CD8-positive, alpha-beta memory T cell (primary cell): ENCODE data around the gene DUSP28. TPM values are rescaled to one million over a fixed set of nuclear protein-coding genes. Genes with fewer than 3 reads are reported as not detected.
A peak's percentile ranks its signal among the peaks of the same experiment; 100 is the strongest.

Experiments used
- CTCF ChIA-PET: fragments of 350-600 bp; sonication (Branson Sonifier 250); formaldehyde crosslinking; loops from one replicate; lab custom pipeline; 2021; ENCODE audit warnings: antibody characterized with exemption; lab: Charles Lee
- POLR2A ChIA-PET: fragments of 350-600 bp; sonication (Branson Sonifier 250); formaldehyde crosslinking; loops from one replicate; lab custom pipeline; 2021; ENCODE audit warnings: antibody characterized with exemption; lab: Charles Lee
- DNase-seq, 5 donors: peaks; one replicate each; pipeline versions ENCODE4 v3.0.0 to v3.0.0-alpha.2; 2020 to 2022; ENCODE audit warnings: mixed read lengths in 1 of 5
- H3K27ac ChIP-seq: one replicate; pipeline ENCODE4 v1.7.0; 2013; ENCODE audit warnings: low read depth, mild to moderate bottlenecking, low read length, moderate library complexity
- H3K27me3 ChIP-seq: 2 replicates; pipeline ENCODE4 v1.7.0; 2013; ENCODE audit warnings: low read length, mild to moderate bottlenecking; ENCODE audit not compliant: insufficient read depth, poor library complexity, severe bottlenecking
- H3K36me3 ChIP-seq: 2 replicates; pipeline ENCODE4 v1.7.0; 2013; ENCODE audit warnings: mild to moderate bottlenecking, low read length, moderate library complexity; ENCODE audit not compliant: insufficient read depth
- H3K4me1 ChIP-seq: 2 replicates; pipeline ENCODE4 v1.7.0; 2013; ENCODE audit warnings: mild to moderate bottlenecking, low read length, moderate library complexity; ENCODE audit not compliant: insufficient read depth
- H3K4me3 ChIP-seq: 2 replicates; pipeline ENCODE4 v1.7.0; 2013; ENCODE audit warnings: mild to moderate bottlenecking, low read length
- H3K9me3 ChIP-seq: 2 replicates; pipeline ENCODE4 v1.7.0; 2013; ENCODE audit warnings: mild to moderate bottlenecking, low read length
- H3K27ac Mint-ChIP-seq, 8 donors: one replicate each; pipeline ENCODE4 v1.8.0; 2020 to 2021; ENCODE audit warnings: mixed read lengths in 8 of 8, mild to moderate bottlenecking in 6 of 8, inconsistent platforms in 3 of 8, moderate library complexity in 3 of 8
- H3K27me3 Mint-ChIP-seq, 2 donors: one replicate each; pipeline ENCODE4 v1.8.0; 2020 to 2021; ENCODE audit warnings: mixed read lengths in 2 of 2, mild to moderate bottlenecking in 1 of 2, moderate library complexity in 1 of 2
- H3K36me3 Mint-ChIP-seq, 3 donors: one replicate each; pipeline ENCODE4 v1.8.0; 2020 to 2021; ENCODE audit warnings: mixed read lengths in 3 of 3, inconsistent platforms in 1 of 3, mild to moderate bottlenecking in 1 of 3
- H3K4me1 Mint-ChIP-seq, 3 donors: one replicate each; pipeline ENCODE4 v1.8.0; 2020 to 2021; ENCODE audit warnings: mixed read lengths in 3 of 3, inconsistent platforms in 1 of 3, mild to moderate bottlenecking in 1 of 3
- H3K4me3 Mint-ChIP-seq, 7 donors: one replicate each; pipeline ENCODE4 v1.8.0; 2020 to 2021; ENCODE audit warnings: mixed read lengths in 7 of 7, mild to moderate bottlenecking in 6 of 7, moderate library complexity in 4 of 7, inconsistent platforms in 2 of 7
- H3K9me3 Mint-ChIP-seq, 5 donors: one replicate each; pipeline ENCODE4 v1.8.0; 2020 to 2022; ENCODE audit warnings: mixed read lengths in 5 of 5, mild to moderate bottlenecking in 3 of 5, moderate library complexity in 2 of 5, inconsistent platforms in 1 of 5
- polyA plus RNA-seq: library from polyadenylated mRNA; unstranded; fragments of 300-500 nt; fragmentation: Illumina TruSeq; gene quantifications from one replicate; pipeline ENCODE4 v1.2.3, GENCODE V29; 2021
- total RNA-seq, 2 experiments: library from RNA; stranded (reverse); gene quantifications; one replicate each; pipeline ENCODE4 v1.2.3, GENCODE V29; 2021

Gene DUSP28
- total and polyA plus RNA-seq, 3 experiments from 2014 or later = 7.0 to 22.0 (median 7.0) TPM

- H3K27ac ChIP-seq = no peak overlapping the region
- no peaks in the 10 kb centered on the region for H3K27me3 ChIP-seq
- peak in 1 of 5 donors; percentile 49 for DNase-seq
- Mint-ChIP-seq H3K4me3 (peak overlapping the region; percentile 35 to 83 (median 65)), H3K27ac (peak overlapping the region in 4 of 8 donors; percentile 51 to 88 (median 77)), H3K9me3 (no peaks in the 10 kb centered on the region), H3K4me1 (peaks cover 43 to 62% (median 49%) of the 10 kb centered on the region in 3 donors), H3K27me3 (no peaks in the 10 kb centered on the region), H3K36me3 (peaks cover 0 to 47% (median 0%) of the 10 kb centered on the region in 3 donors)
- no peaks in the 10 kb centered on the region for H3K9me3 ChIP-seq
- peaks cover 39% of the 10 kb centered on the region for H3K4me1 ChIP-seq
- peaks cover 4% of the 10 kb centered on the region for H3K36me3 ChIP-seq
- peak overlapping the region; percentile 15 for H3K4me3 ChIP-seq
- ChIA-PET CTCF (interaction anchor here (0.6 to 4.8 kb wide), 7 partner anchors 9 to 43 kb away, joined by 3 to 26 read pairs (median 20); partner anchors contain the start of genes CAPN10 and RNPEPL1), POLR2A (interaction anchor here (1.1 to 1.9 kb wide), 3 partner anchors 9 to 29 kb away, joined by 3 to 10 read pairs (median 4); partner anchors contain the start of gene RNPEPL1)
Measured at GRCh38 chr2:240557101-240557751, 2.9 kb upstream of the DUSP28 start.

GRCh38 chr2:240557808-240558207 is 2.3 kb upstream of the DUSP28 start, which contains the start of gene ANKMY1:
Gene ANKMY1, minus strand, starts transcription at chr2:240557988. Its CDS starts 653 bp downstream, at chr2:240557335.
- DNase-seq = peak; percentile 45 to 70 (median 53)
- Histone ChIP-seq H3K36me3 (peaks cover 6% of the 10 kb centered on the region), H3K9me3 (no peaks in the 10 kb centered on the region), H3K27ac (no peak within 1 kb of the TSS), H3K4me1 (peaks cover 45% of the 10 kb centered on the region), H3K4me3 (peak within 1 kb of the TSS; percentile 15), H3K27me3 (no peaks in the 10 kb centered on the region)
- CTCF ChIA-PET = interaction anchor here (3.6 to 4.8 kb wide), 4 partner anchors 9 to 44 kb away, joined by 20 to 26 read pairs (median 24); partner anchors contain the start of gene CAPN10
- POLR2A ChIA-PET = interaction anchor here (1.1 to 1.9 kb wide), 3 partner anchors 8 to 28 kb away, joined by 3 to 10 read pairs (median 4); no protein-coding TSS in a partner anchor
- Mint-ChIP-seq H3K9me3 (no peaks in the 10 kb centered on the region), H3K4me3 (peak within 1 kb of the TSS; percentile 58 to 90 (median 85)), H3K4me1 (peaks cover 48 to 67% (median 55%) of the 10 kb centered on the region in 3 donors), H3K27ac (peak within 1 kb of the TSS; percentile 42 to 97 (median 70)), H3K36me3 (peaks cover 0 to 43% (median 0%) of the 10 kb centered on the region in 3 donors), H3K27me3 (no peaks in the 10 kb centered on the region)

GRCh38 chr2:240558236-240558761 is 1.9 kb upstream of the DUSP28 start:
- CTCF ChIA-PET = interaction anchor here (1.4 to 4.8 kb wide), 4 partner anchors 8 to 44 kb away, joined by 5 to 26 read pairs (median 22); partner anchors contain the start of gene RNPEPL1
- Mint-ChIP-seq H3K36me3 (peaks cover 0 to 40% (median 0%) of the 10 kb centered on the region in 3 donors), H3K27ac (peak overlapping the region; percentile 15 to 97 (median 60)), H3K9me3 (no peaks in the 10 kb centered on the region), H3K4me1 (peaks cover 50 to 72% (median 59%) of the 10 kb centered on the region in 3 donors), H3K4me3 (peak overlapping the region; percentile 58 to 90 (median 85)), H3K27me3 (no peaks in the 10 kb centered on the region)
- Histone ChIP-seq H3K4me1 (peaks cover 50% of the 10 kb centered on the region), H3K4me3 (no peak overlapping the region), H3K9me3 (no peaks in the 10 kb centered on the region), H3K36me3 (peaks cover 4% of the 10 kb centered on the region), H3K27ac (no peak overlapping the region), H3K27me3 (no peaks in the 10 kb centered on the region)
- POLR2A ChIA-PET = interaction anchor here (1.1 to 1.9 kb wide), 3 partner anchors 8 to 28 kb away, joined by 3 to 10 read pairs (median 4); no protein-coding TSS in a partner anchor
- peak in 1 of 5 donors; percentile 47 for DNase-seq

- CTCF ChIA-PET = interaction anchor here (0.7 to 4.8 kb wide), 4 partner anchors 10 to 45 kb away, joined by 3 to 20 read pairs (median 5); partner anchors contain the start of genes CAPN10 and RNPEPL1
- POLR2A ChIA-PET = no interaction called here
- Mint-ChIP-seq H3K9me3 (no peaks in the 10 kb centered on the region), H3K27ac (peak overlapping the region; percentile 39 to 97 (median 88)), H3K4me1 (peaks cover 58 to 81% (median 69%) of the 10 kb centered on the region in 3 donors), H3K4me3 (peak overlapping the region; percentile 80 to 95 (median 86)), H3K36me3 (peaks cover 0 to 38% (median 3%) of the 10 kb centered on the region in 3 donors), H3K27me3 (no peaks in the 10 kb centered on the region)
- Histone ChIP-seq H3K27me3 (no peaks in the 10 kb centered on the region), H3K4me3 (peak overlapping the region; percentile 63), H3K36me3 (peaks cover 4% of the 10 kb centered on the region), H3K4me1 (peaks cover 60% of the 10 kb centered on the region), H3K27ac (no peak overlapping the region), H3K9me3 (no peaks in the 10 kb centered on the region)
- DNase-seq = no peak
Measured at GRCh38 chr2:240559286-240559685, 871 bp upstream of the DUSP28 start.

- H3K4me3 Mint-ChIP-seq = peak overlapping the region; percentile 86 to 95 (median 90)
- H3K36me3 Mint-ChIP-seq = peaks cover 0 to 42% (median 7%) of the 10 kb centered on the region in 3 donors
- H3K27me3 Mint-ChIP-seq = no peaks in the 10 kb centered on the region
- peaks cover 74% of the 10 kb centered on the region for H3K4me1 ChIP-seq
- H3K36me3 ChIP-seq = peaks cover 4% of the 10 kb centered on the region
- ChIA-PET CTCF (interaction anchor here (1.0 to 4.8 kb wide), 6 partner anchors 9 to 143 kb away, joined by 3 to 20 read pairs (median 10); partner anchors contain the start of gene CAPN10), POLR2A (interaction anchor here (0.6 to 2.4 kb wide), 9 partner anchors 8 to 1286 kb away, joined by 3 to 42 read pairs (median 4); partner anchors contain the start of genes CAPN10, PASK and RNPEPL1)
- peaks cover 70 to 86% (median 78%) of the 10 kb centered on the region in 3 donors for H3K4me1 Mint-ChIP-seq
- no peaks in the 10 kb centered on the region for H3K27me3 ChIP-seq
- no peaks in the 10 kb centered on the region for H3K9me3 Mint-ChIP-seq
- H3K4me3 ChIP-seq = peak overlapping the region; percentile 63
- H3K27ac ChIP-seq = peak overlapping the region; percentile 87
- DNase-seq = peak; percentile 99 to 100 (median 100)
- H3K27ac Mint-ChIP-seq = peak overlapping the region; percentile 46 to 97 (median 90)
- no peaks in the 10 kb centered on the region for H3K9me3 ChIP-seq
Measured at GRCh38 chr2:240560480-240561324, 545 bp downstream of the DUSP28 start.

GRCh38 chr2:240561325-240561971 is 1.3 kb downstream of the DUSP28 start:
- CTCF ChIA-PET = interaction anchor here (1.0 to 4.8 kb wide), 6 partner anchors 8 to 142 kb away, joined by 3 to 20 read pairs (median 10); partner anchors contain the start of gene CAPN10
- Histone ChIP-seq H3K4me1 (peaks cover 79% of the 10 kb centered on the region), H3K4me3 (peak overlapping the region; percentile 63), H3K27ac (peak overlapping the region; percentile 87), H3K9me3 (no peaks in the 10 kb centered on the region), H3K27me3 (no peaks in the 10 kb centered on the region), H3K36me3 (peaks cover 4% of the 10 kb centered on the region)
- Mint-ChIP-seq H3K4me3 (peak overlapping the region; percentile 86 to 95 (median 90)), H3K36me3 (peaks cover 0 to 40% (median 7%) of the 10 kb centered on the region in 3 donors), H3K27ac (peak overlapping the region; percentile 46 to 97 (median 90)), H3K27me3 (no peaks in the 10 kb centered on the region), H3K4me1 (peaks cover 68 to 86% (median 77%) of the 10 kb centered on the region in 3 donors), H3K9me3 (no peaks in the 10 kb centered on the region)
- DNase-seq = peak in 1 of 5 donors; percentile 50
- POLR2A ChIA-PET = interaction anchor here (0.6 to 2.4 kb wide), 8 partner anchors 7 to 1287 kb away, joined by 3 to 42 read pairs (median 5); partner anchors contain the start of genes CAPN10 and RNPEPL1
